C4-2B (cell line): ENCODE results near the gene CSTPP1.

Source experiments
- ZFX ChIP-seq: fragments of 450-650 bp; IDR thresholded peaks from 2 replicates; pipeline ENCODE4 v1.6.1; 2017
- TF ChIP-seq, protein P1 (sequence below): fragments of 450-650 bp; conservative IDR thresholded peaks from 2 replicates; pipeline ENCODE4 v1.5.1; 2017; ENCODE audit warnings: mild to moderate bottlenecking

- TF ChIP-seq, protein P1, sequence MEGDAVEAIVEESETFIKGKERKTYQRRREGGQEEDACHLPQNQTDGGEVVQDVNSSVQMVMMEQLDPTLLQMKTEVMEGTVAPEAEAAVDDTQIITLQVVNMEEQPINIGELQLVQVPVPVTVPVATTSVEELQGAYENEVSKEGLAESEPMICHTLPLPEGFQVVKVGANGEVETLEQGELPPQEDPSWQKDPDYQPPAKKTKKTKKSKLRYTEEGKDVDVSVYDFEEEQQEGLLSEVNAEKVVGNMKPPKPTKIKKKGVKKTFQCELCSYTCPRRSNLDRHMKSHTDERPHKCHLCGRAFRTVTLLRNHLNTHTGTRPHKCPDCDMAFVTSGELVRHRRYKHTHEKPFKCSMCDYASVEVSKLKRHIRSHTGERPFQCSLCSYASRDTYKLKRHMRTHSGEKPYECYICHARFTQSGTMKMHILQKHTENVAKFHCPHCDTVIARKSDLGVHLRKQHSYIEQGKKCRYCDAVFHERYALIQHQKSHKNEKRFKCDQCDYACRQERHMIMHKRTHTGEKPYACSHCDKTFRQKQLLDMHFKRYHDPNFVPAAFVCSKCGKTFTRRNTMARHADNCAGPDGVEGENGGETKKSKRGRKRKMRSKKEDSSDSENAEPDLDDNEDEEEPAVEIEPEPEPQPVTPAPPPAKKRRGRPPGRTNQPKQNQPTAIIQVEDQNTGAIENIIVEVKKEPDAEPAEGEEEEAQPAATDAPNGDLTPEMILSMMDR = no peak
- TF ChIP-seq ZFX = no peak
Measured at GRCh38 chr11:46967962-46968361, 31.4 kb downstream of the CSTPP1 start.
